ENCODE measurements around the gene SYP. TPM values are rescaled to one million over a fixed set of nuclear protein-coding genes. Genes with fewer than 3 reads are reported as not detected.
A peak's percentile ranks its signal among the peaks of the same experiment; 100 is the strongest.

Gene SYP
- total and polyA plus RNA-seq, 2 donors (not counting 3 experiments of a cell fraction or from before 2014, with no cell fraction given): 0.21 to 0.77 TPM

GRCh38 chrX:49189606-49190005, 10.4 kb downstream of the SYP start:
- H3K4me3 ChIP-seq (replicated peaks in 1 of 3; ENCODE audit: insufficient read depth in 1 of 3, low read depth in 1 of 3, low read length in 3 of 3): no peak overlapping the region
- ChIA-PET POLR2A (no interaction called here), CTCF (interaction anchor here (0.9 kb wide), 1 partner anchor 34 kb away, joined by 3 read pairs; no protein-coding TSS in a partner anchor)
- no peak overlapping the region for H3K27ac ChIP-seq (ENCODE audit: insufficient read depth, low read depth, low read length)
- no peaks in the 10 kb centered on the region for H3K9me3 ChIP-seq (replicated peaks; ENCODE audit: control insufficient read depth, insufficient read depth, low read length)
- no peak overlapping the region for H3K9ac ChIP-seq (replicated peaks; ENCODE audit: extremely low read depth, insufficient read depth, low read length)
- H4K20me1 ChIP-seq (replicated peaks; ENCODE audit: control insufficient read depth, extremely low read depth, insufficient read depth, low read length): no peaks in the 10 kb centered on the region
- H3K27me3 ChIP-seq (ENCODE audit: control insufficient read depth in 2 of 2, insufficient read depth in 2 of 2, low read length in 2 of 2): no peaks in the 10 kb centered on the region
- H3K9me1 ChIP-seq (replicated peaks; ENCODE audit: control insufficient read depth, extremely low read depth, insufficient read depth, low read length): no peaks in the 10 kb centered on the region
- intact Hi-C loops (cut with micrococcal nuclease) (loop anchor here (1.0 kb wide), 1 partner anchor 66 kb away; the partner anchor contains the start of gene GPKOW), dilution Hi-C loops (cut with MboI; ENCODE audit: extremely low pct_ligation_motif_present, low sequenced_read_pairs) (no loop called here)
- BruUV-seq (replicated peaks): no TSS peak
- FAIRE-seq: peak; percentile 46
- H2AFZ ChIP-seq (ENCODE audit: low read depth, low read length): no peak overlapping the region
- TF ChIP-seq, protein P1, sequence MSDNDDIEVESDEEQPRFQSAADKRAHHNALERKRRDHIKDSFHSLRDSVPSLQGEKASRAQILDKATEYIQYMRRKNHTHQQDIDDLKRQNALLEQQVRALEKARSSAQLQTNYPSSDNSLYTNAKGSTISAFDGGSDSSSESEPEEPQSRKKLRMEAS (IDR thresholded peaks at IDR 0.05; ENCODE audit: insufficient read depth, insufficient read length): no peak
- TF ChIP-seq FOS (IDR thresholded peaks at IDR 0.05; ENCODE audit: borderline replicate concordance, insufficient read depth, low read length) (no peak), EZH2 (IDR thresholded peaks at IDR 0.05; ENCODE audit: borderline replicate concordance, low read depth, low read length, severe bottlenecking) (no peak), JUN (IDR thresholded peaks at IDR 0.05; ENCODE audit: borderline replicate concordance, insufficient read depth, insufficient read length, low read depth) (no peak), POLR2A (IDR thresholded peaks at IDR 0.05; ENCODE audit: low read depth, low read length) (no peak), GATA2 (IDR thresholded peaks at IDR 0.05; ENCODE audit: insufficient read depth, insufficient read length, low read depth, low read length) (no peak), MYC (IDR thresholded peaks at IDR 0.05; ENCODE audit: low read depth, low read length) (no peak), CTCF (IDR thresholded peaks at IDR 0.05; ENCODE audit: extremely low read depth in 1 of 2, insufficient read depth in 1 of 2, low read depth in 1 of 2, low read length in 2 of 2) (no peak), POLR2AphosphoS5 (IDR thresholded peaks at IDR 0.05; ENCODE audit: insufficient read depth, low read depth, low read length) (no peak)
- peak overlapping the region; percentile 45 for H3K4me2 ChIP-seq (ENCODE audit: insufficient read depth, low read length)
- peaks cover 12% of the 10 kb centered on the region for H3K4me1 ChIP-seq (ENCODE audit: control insufficient read depth, extremely low read depth, insufficient read depth, low read length)
- no peaks in the 10 kb centered on the region for H3K79me2 ChIP-seq (ENCODE audit: control insufficient read depth, insufficient read depth, low read length)
- DNase-seq (ENCODE audit: low read depth, low spot score): no peak
- no peaks in the 10 kb centered on the region for H3K36me3 ChIP-seq (ENCODE audit: control insufficient read depth in 2 of 2, extremely low read depth in 1 of 2, insufficient read depth in 2 of 2, low read length in 2 of 2)
